ENCODE results near the gene SDC3.

The SDC3 gene

DNA sequence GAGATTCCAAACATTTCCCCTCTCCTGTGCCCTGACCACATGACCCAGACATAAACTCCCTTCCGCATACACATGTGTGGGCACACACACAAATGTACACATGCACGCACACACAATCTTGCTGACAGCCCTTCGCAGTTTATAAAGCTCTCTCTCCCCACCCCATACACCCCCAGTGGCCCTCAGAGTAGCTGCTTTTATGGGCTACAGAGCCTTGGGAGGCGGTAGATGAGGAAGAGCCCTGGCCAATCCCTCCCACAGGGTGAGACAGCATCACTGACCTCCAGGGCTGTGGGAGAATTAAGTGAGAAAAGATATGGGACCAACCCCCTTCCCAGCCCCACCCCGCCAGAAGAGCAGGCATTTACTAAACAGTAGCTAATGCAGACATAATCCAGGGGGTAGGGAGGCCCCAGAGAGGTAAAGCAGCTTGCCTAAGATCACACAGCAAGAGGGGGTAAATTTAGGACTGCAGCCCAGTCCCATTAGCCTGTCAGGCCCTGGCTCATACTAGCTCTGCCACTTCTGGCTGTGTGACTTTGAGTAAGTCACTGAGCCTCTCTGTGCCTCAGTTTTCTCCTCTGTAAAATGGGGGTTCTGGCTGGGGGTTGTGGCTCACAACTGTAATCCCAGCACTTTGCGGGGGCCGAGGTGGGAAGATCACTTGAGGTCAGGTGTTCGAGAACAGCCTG lies 5.1 kb downstream of the SDC3 start:
- no peak for DNase-seq

DNA sequence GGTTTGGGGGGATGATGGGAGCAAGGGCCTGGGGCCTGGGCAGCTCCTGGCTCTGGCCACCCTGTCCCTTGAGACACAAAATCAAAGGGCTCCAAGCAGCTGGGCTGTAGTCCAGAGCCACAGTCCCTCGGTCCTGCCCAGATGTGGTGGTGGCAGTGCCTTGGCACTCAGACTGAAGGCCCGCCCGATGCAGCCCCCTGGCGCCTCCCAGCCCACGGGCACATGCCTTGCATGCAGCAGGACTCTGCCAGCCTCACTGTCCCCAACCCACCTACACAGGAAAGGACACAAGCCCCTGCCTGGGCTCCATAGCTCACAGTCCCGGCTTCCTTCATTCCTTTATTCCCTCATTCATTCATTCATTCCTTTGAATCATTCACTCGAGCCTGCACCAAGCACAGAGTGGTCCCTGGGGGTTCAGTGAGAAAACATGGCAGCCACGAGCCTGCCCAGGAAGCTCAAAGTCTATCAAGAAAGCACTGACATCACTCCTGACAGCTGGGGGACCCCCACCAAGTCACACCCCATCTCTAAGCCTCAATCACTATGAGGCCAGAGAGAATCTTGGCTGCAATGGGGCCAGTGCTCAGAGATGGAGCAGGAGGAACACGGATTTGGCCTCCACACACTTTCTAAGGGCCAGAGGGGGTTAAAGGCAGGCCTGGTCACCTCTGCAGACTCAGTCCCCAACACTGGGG lies 5.8 kb downstream of the SDC3 start:
- no peak for DNase-seq

DNA sequence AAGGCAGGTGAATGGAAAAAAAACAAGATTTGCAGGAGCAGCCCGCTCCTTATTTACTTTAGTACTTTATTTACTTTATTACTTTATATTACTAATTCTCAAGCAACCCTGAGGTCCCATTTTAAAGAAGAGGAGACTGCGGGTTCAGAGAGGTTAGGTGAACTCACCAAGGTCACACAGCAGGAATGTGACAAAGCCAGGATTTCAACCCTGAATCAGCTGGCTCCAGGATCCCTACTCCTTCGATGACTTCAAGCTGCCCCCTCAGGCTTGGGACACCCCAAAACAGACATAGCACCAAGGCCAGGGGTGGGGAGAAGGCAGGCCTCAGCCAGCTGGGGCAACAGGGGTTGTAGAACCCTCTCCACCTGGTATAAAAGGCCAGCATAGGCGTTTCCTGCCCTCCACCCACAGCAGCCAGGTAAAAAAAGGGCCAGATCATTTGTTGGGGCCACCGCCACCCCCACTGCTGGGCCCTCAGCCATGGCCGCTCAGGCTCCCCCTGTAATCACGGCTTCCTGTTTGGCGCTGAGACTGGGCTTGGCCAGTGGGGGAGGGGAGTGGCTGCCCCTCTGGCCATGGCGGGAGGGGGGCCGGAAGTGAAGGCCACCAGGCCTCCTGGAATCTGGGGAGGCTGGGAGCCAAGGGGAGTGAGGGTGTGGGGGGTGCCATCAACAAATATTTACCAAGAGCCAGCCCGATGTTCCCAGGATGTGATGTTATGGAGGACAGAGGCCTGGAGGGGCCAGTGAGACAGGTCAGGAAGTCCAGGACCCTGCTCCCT lies 6.6 kb downstream of the SDC3 start:
- no peak for DNase-seq

DNA sequence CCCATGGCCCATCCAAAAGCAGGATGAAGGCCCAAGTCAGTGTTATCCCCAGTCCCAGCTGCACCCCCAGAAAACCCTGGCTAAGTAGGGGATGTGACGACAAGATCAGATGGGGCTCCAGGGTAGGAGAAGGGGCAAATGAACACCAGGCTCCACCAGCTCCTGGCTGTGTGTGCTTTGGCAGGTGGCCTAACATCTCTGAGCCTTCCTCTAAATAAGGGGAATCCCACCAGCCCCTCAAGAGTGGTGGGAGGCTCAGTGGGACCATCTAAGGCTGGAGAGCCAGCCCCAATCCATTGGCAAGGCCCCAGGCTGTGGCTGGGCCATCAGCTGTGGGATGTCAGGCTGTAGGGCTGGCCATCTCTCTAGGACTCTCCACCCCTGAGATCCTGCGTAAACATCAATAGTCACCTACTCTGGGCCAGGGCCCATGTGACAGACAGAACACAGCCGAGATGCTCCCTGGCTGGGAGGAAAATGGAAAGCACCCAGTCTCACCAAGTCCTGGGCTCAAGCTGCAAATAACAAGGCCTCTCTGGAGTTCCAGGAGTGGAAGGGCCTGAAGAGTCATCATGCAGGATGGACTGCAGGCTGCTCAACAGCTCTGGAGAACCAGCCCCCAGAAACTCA lies 7.5 kb downstream of the SDC3 start:
- no peak for DNase-seq

DNA sequence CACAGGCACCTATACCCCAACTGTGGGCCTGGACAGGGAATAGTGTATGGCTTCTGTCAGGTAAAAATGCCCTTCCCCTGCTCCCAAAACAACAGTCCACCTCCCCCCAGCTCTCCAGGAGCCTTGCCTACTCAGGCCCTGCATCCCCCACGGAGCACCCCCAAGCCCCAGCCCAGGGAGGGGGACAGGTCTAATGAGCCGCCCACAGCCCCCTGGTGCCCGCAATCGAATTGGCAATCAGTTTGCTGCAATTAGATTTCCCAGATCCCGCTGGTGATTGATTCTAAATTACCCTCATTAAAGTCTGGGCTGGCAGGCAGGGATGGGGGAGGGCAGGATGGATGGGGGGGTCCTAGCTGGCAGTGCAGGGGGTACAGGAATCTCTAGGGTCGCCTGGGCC lies 8.1 kb downstream of the SDC3 start:
- no peak for DNase-seq

DNA sequence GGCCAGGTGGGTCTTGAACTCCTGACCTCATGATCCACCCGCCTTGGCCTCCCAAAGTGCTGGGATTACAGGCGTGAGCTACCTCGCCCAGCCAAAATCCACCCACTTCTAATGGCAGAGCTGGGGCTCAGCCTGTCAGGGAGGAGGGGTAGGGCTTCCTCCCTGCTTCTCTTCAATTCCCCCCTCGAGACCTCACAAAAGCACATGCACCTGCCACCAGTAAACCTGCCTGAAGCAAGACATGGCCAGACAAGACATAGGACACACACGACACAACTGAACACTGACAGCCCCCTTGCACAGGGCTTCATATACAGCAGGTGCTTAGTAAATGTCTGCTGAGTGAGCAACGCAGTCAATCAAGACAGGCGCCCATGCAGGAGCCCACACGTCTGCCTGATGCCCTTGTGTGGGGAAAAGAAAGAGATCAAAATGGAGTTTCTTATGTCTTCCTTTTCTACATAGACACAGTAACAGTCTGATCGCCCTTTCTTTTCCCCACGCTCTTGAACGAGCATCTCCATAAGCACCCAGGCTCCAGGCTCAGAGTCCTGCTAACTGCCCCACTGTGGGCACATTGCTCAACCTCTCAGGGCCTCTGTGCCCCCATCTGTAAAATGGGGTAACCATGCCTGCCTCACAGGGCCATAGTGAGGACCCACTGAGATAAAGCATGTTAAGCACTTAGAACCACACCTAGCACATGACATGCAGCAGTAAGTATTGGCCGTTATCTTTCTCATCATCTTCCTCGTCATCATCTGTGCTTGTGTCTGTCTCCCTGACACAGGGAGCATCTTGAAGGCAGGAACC lies 8.8 kb downstream of the SDC3 start:
- no peak for DNase-seq

DNA sequence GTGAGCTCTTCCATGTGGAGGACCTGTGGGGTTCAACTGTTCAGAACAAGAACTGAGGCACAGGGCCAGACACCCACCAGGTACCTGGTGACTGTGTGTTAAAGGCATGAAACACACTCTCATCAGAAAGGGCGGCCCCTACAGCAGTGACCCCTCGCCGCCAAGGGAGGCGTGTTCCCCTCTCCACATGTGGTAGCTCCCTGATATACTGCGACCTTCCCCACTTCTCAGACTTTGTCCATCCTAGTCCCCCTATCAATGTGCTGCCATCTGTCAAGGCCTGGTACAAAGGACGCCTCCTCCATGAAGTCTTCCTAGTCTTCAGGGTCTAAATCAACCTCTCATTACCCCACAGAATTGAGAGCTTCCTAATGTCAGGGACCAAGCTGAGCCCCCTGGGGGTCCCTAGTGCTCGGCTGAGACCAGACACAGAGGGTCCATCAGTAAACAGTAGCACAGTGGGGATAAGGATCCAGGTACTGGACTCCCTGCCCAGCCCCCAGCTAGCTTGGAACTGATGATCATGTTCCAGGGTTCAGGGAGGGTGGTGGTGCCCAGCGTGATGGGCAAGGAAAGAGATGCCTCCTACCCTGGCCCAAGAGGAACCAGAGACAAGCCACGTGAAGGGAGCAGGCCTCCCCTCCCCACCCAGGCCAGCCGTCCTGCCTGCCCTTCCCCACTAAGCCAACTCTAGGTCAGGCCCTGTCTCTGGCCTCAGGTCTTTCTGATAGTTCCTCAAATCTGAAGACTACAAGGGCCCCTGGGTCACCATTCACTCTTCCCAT lies 10.3 kb downstream of the SDC3 start:
- no peak for DNase-seq

DNA sequence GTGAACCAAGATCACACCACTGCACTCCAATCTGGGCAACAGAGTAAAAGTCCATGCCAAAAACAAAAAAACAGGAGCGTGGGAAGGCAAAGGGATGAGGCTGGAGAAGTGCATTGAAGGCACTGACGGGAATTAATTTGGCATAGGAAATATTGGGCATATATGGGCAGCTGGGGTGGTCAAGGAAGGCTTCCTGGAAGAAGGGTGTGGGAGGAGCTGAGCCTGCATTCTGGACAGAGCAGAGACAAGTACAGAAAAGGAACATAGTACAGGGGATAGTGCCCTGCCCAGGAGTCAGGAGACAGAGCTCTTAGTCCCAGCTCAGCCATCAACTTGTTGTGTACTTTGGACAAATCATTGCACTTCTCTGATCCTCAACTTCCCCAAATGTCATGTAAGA lies 11.7 kb downstream of the SDC3 start:
- DNase-seq: no peak

DNA sequence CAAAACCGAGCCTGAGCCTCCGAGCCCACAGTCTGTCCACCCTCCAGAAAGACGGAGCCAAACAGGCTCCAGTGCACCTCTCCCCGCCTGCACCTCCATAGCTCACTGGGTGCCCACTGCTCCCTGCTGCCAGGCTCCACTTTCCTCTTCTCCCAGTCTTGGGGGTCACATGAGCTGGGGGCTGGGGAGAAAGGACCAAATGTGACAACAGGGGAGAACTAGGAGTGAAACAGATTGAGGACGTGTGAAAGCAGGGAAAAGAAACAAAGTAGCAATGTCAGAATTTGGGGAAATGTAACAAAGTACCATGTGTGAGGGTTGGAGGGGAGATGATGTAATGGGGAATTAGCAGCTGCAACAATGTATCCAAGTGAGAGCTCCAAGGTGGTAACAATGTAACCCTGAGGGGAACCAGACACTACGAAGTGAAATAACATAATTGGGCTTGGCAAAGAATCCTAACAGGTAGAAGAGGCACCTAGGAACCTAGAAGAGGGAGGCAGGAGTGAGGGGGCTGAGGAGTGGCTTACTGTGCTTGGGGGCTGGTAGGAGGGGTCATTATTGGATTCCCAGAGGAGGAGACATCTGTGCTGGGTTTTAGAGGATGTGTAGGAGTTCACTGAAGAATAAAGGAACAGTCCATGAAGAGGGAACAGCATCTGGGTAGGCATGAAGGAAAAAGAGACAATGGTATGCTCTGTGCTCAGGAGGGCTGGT lies 12.5 kb downstream of the SDC3 start:
- no peak for DNase-seq

DNA sequence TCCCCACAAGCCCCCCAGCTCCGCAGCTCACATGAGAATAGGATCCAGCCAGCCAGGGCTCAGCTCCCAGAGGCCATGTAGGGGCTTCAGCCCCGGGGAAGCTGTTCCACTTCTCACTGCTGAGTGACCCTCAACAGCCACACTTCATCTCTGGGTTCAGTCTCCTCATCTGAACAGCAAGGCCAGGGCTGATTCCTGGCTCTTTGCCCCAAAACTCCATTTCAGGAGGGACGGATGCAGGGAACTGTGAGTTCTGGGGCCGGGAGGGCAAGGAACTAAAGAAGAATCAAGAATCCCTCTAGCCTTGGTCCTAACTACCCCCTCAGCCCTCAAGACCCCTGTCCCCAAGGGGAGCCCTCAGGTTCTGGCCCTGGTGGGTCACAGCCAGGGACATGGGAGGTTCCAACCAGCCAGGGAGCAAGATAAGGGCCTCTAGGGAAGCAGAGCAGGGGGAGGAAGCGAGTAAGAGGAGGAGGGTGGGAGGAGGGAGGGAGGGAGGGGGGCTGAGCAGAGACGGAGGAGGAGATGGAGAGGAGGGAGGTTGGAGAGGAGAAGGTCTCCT lies 13.1 kb downstream of the SDC3 start:
- DNase-seq: no peak

DNA sequence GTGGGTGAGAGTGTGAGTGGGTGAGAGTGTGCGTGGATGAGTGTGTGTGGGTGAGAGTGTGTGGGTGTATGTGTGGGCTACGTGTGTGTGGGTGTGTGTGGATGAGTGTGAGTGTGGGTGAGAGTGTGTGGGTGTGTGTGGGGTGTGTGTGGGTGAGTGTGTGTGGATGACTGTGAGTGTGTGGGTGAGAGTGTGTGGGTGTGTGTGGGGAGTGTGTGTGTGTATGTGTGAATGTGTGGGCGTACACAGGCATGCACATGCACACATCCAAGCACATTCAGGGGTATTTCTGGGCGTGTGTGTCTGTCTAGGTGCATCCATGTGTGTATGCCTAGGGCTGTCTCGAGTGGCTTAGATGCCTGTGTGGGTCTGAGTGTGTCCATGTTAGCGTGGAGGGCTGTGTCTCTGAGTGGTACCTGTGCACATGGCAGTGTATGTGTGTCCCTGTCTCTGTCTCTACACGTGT lies 14.0 kb downstream of the SDC3 start:
- DNase-seq: no peak

DNA sequence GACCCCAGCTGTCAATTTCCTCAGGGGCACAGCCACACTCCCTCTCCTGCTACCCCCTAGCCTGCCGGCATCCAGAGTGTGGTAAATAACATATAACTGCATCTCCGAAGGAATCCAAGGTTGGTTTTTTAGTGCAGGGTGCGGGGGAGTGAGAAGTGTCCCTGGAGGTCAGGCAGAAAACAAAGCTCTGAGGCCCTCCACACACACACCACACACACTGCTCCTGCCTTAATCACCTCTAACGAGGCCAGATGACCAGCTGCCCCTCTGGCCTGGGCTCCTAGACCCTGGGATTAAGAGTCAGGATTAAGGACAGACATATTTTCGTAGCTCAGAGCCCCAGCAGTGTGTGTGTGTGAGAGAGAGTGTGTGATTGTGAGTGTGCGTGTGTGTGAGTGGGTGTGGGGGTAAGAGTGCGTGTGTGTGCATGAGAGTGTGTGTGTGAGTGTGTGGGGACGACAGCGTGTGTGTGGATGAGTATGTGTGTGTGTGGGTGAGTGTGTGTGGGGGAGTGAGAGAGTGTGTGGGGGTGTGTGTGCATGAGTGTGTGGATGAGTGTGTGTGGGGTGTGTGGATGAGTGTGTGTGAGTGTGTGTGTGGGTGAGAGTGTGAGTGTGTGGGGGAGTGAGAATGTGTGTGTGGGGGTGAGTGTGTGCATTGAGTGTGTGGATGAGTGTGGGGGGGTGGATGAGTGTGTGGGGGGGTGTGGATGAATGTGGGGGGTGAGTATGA lies 14.6 kb downstream of the SDC3 start:
- no peak for DNase-seq

DNA sequence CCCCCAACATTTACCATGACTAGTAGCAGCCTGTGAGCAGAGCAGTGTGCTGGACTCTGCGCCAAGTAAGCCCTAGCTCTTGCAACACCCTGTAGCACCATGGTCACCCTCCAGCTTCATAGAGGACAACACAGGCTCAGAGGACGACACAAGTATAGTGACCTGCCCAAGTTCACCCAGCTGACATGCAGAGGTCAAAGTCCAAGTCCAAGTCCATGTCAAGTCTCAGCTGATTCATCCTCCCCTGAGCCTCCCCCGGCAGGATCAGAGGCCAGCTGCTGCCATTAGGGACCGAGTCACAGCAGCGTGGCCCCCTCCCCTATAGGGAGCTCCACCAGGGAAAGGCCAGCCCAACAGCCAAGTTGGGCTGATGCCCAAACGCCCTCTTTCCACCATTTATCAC lies 15.9 kb downstream of the SDC3 start:
- DNase-seq: no peak

DNA sequence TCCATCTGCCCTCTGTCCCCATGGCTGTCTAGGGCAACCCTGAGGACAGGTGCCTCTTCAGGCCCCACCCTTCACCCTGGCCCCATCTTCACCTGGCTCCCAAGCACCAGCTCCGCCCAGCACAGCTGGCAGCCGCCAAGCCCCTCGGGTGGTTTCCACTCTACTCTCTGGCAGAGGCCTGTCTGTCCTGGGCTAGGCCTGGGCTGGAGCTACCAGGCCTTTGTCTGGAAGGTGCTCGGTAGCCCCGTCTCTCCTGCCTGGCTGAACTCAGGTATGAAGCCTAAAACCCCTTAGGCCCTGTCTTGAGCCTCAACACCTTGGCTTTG lies 17.4 kb downstream of the SDC3 start:
- no peak for DNase-seq

DNA sequence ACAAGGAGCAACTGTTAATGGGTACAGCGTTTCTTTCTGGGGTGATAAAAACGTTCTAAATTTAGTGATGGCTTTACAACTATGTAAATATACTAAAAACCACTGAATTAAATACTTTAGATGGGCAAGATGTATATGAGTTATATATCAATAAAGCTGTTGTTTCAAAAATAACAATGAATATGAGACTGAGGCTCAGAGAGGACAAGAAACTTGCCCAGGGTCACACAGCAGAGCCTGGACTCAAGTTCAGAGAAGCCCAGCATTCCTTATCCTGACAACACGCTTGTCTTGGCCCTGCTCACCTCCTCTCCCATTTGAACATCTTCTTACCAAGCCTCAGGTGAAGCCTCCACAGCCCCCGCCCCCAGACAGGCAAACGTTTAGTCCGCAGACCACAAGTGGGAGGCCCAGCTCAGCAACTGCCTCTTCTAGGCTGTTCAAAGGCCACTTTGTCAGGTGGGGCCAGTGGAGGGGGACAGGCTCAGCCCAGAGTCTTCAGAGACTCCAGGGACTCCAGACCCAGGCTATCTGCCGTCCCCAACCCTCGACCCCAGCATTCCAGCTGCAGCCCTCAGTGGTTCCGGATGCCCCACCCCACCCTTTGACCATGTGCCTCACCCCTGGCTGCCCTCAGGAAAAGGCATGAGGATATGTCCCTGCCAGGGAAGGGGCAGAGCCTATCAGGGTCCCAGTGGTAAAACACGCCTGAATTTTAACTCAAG lies 17.9 kb downstream of the SDC3 start:
- DNase-seq: no peak

DNA sequence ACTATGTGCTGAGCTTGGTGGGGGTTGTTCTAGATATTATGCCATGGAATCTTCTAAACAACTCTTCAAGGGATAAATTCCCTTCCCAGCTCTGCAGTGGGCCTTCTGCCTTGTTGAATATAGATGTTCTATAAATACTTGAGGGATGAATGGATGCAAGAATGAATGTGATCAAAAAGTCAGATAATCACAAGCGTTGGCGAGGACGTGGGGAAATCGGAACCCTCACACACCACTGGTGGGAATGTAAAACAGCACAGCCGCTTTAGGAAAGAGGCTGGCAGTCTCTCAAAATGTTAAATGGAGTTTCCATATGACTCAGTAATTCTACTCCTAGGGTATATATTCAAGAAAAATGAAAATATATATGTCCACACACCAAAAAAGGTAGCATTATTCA lies 19.0 kb downstream of the SDC3 start:
- no peak for DNase-seq

DNA sequence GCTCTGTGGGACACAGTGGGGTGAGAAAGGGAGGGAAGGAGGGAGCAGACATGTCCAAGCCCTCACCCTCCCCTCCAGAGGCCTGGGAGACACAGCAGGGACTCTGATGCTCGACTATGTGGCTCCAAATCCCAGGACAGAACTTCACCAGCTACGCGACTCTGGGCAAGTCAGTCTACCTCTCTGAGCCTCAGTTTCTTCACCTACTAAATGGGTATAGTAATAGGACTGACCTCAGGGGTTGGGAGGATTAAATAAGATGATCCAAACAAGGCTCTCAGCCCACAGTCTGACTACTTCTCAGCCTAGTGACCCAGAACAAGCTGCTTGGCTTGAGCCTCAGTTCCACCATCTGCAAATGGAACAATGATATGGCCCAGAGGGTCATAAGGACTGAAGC lies 19.6 kb downstream of the SDC3 start:
- DNase-seq: no peak

DNA sequence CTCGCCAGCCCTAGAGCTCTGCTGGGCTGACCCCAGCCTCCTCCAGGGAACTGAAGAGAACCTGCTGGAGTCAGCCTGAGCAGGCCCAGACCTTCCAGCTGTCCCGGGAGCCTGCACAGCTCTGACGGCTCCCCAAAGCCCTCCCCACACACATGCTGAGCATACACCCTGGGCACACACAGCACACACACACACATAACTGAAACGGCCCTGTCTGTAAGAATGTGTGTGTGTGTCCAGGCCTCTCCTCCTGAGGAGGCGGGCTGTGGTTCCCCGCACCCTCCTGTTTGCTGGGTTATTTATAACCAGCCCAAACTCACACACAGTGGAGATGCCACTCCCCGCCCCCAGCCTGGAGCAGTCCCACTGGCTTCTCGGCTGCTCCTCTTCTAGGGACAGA lies 20.2 kb downstream of the SDC3 start:
- peak in 1 of 2 experiments; percentile 20 for DNase-seq
